Activated naive CD4-positive, alpha-beta T cell treated with Interleukin-2 at 50 U/mL for 16 hours (primary cell): ENCODE results near the gene AHR.

ENCODE experiments used
- DNase-seq: peaks from one replicate; pipeline ENCODE4 v3.0.0-alpha.2; 2020

AHR gene

DNA sequence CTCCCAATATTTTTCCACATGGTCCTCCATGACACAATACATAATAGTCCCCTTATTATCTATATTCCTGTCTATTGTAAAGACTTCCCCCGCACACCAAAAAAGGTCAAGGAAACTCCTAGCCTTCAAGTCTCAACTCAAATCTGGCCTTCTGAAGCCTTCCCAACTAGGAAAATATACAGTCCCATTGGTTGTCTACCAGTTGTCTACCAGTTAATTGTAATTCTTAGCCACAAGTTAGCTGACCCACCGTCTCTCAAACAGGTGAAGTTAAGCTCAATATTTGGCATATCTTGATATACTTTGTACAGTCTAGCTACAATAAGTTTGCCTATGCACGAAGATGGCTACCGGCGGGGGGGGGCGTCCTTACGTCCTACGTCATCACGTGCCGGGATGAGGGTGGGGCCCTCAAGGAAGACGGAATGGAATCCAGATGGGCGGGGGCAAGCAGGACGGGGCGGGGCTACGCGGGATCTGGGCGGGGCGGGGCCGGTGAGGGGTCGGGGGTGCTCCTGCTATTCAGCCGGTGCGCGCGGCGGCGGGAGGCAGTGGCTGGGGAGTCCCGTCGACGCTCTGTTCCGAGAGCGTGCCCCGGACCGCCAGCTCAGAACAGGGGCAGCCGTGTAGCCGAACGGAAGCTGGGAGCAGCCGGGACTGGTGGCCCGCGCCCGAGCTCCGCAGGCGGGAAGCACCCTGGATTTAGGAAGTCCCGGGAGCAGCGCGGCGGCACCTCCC, at the start of gene AHR:
AHR (plus strand) TSS at position 551 of the 738 bp plus-strand sequence. CDS start 613 bp downstream, outside the sequence.
- peak; percentile 93 for DNase-seq

DNA sequence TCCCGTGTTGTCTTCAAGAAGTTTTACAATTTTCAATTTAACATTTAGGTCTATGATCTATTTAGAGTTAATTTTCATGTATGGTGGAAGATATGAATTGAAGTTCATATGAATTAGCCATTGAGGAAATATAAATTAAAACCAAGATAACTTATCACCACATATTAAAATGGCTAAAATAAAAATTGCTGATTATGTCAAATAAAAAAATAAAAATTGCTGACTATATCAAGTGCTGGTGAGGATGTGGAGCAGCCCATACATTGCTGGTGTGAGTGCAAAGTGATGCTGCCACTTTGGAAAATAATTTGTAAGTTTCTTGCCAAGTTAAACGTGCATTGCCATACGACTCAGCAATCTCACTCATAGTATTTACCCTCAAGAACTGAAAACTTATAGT, 44.6 kb upstream of the AHR start:
- DNase-seq: no peak

DNA sequence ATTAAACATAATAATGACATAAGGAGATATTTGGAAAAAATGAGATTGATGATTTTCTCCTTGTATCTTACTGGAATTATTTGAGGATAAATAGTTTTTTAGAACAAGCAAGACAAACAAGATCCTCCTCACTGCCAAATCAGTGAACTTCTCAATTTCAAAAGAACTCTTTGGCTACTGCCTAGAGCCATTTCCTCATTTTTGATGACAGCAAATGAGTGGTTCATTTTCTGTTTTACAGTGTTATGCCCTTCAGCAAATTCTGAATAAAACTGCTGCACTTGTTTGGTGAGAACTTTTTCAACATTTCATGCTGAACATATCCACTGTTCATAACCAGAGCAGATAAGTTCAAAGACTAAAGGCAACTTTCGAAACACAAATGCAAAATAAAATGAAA, 42.5 kb upstream of the AHR start:
- DNase-seq: no peak

DNA sequence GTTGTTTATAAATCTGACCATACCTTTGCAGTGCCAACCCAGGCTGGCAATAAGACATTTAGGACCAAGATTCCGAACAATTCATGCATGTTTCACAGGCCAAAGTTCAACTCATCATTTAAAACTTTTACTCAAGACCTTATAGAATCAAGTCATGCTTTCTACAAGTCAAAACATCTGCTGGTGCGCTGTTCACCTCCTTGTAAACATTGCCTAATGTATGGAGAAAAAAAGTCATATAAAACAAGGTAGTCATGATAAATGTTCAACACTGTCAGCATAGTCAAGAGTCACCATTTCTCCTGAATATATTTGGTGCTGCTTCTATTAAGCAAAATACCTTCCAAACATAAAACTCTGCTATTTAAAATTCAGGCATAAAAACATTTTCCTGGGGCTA, 42.1 kb upstream of the AHR start:
- no peak for DNase-seq

DNA sequence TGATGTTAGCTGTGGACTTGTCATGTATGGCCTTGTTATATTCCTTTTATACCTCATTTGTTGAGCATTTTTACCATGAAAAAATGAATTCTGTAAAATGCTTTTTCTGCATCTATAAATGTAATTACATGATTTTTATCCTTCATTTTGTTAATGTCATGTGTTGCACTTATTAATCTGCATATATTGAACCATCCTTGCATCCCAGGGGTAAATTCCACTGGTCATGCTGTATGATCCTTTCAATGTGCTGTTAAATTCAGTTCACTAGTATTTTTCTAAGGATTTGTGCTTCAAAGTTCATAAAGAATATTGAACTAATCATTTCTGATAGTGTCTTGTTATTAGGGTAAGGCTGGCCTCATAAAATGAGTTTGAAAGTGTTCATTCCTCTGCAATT, 31.9 kb upstream of the AHR start:
- no peak for DNase-seq

DNA sequence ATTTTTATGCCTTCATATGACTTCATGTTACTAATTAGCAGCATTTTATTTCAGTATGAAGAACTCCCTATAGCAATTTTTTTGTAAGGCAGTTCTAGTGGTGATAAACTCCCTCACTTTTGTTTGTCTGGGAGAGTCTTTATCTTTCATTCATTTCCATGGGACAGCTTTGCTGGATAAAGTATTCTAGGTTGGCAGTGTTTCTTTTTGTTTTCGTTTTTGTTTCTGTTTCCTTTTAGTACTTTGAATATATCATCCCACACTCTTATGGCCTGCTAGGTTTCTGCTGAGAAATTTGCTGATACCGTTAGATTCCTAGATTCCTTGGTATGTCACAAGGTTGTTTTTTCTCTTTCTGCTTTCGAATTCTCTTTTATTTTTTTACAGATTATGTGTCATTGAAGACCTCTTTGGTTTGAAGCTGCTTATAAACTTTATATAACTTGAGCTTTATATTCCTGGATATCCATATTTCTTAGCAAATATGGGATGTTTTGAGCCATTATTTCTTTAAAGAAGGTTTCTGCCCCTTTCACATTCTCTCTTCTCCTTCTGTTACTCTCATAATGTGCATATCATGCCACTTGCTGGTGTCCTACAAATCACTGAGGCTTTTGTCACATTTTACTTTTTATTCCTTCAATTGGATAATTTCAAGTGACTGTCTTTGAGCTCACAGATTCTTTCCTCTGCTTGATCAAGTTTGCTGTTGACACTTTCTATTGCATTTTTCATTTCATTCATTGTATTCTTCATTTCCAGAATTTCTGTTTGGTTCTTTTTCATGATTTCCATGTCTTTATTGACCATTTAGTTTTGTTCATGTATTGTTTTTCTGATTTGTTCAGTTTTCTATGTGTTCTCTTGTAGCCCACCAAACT, 28.9 kb upstream of the AHR start:
- DNase-seq: no peak

DNA sequence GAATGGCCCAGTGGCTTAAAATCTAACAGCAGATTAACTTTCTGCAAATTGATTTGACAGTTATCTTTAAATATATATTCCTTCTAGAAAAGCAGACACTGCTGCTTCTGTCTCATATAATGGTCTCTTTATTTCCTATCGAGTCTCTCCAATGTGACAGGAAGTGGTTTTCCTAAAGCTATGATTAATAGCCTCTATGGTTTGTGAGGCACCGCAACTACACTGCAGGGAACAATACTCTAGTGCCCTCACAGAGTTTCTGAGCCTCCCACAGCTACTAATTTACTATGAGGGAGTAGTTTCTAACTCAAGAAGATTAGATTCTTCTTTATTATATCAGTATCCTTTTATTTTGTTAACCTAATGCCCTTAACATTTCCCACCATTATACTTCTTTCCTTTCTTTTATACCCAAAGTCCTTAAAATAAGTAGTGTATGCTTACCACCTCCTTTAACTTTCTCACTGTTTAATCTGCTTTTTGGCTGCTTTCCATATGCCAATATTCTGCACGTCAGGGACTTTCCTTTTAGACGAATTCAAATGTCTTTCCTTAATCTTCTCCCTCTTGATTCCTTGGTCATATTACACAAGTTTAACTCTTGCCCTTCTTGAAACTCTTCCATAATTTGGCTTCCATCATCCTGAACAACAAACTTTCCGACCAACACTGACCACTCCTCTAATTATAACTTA, 23.8 kb upstream of the AHR start:
- DNase-seq: peak; percentile 23

DNA sequence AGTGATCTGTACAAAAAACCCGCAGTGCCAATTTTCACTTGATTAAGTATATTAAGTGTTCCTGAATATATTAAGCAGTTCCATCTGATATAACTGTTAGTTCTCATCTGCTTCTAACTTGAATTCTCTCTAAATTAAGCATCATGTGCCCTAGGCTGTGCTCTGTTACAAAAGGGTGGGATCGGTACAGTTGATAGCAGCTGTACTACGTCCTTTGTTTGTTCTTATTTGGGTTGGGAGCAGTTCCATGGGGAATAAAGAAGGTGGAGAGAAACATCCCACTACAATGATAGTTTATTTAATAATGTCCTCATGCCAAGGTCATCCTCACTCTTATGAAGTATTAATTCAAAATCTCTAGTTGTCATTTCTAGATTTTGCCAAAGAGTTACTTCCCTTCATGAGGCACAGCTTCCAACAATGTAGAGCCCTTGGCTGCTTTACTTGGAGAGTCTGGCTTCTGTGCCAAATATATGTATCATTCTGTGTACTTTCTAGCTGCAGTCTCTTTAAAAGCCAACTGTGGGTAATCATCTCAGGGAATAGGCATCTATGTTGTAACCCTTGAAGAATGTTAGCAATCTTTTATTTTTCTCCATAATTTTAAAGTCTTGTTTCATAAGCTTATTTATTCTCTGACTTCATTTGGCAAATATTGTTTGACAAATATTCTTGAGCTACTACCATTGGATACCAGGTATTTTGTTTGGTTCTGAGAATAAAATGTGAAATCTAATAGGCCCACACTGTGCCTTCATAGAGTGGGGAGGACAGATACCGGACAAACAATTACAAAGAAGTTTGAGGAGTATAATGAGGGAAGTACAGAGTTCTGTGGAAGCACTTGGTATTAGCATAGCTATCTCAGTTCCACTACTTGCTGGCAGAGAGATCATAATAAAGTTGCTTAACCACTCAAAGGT, 22.4 kb upstream of the AHR start:
- DNase-seq: no peak

DNA sequence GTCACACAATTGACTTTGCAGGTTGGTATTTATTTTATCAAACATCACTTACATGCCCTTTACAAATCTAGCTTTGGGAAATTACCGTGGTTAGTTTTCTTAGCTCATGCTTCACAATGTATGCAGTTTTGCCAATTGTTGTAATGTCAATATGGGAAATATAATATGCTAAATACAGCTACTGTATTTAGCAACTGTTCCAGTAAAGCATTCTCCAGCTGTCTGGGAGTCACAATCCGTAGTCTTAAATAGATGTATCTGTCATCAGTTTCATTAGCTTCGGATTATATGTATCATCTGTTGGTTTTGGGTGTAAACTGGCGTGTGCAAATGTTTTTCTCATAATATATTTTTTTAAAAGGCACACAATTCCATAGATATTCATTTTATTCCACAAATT, 19.4 kb upstream of the AHR start:
- DNase-seq: no peak

DNA sequence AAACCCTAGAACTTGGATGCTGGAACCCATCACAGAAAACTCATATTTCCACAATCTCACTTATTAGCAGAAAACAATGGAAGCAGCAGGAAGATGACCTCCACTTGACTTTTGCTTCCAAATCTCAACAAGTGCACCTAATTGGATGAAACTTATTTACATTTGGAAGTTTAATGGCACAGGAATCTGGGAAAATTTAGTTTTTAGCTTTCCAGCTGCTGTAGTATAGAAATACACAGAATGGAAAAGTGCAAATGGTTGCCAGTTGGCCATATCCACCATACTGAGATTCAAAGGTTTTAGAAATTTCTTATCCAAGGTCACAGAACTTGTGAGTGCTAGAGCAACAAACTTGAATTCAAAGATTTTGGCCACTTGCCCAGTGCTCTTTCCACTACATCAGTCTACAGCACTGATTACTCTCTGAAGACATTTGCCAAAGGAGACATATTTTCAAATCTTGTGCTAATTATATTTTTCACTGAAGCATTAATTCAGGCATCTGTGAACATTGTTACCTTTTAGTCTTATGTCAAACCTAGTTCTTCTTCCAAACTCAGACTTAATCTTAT, 9.3 kb upstream of the AHR start:
- no peak for DNase-seq

DNA sequence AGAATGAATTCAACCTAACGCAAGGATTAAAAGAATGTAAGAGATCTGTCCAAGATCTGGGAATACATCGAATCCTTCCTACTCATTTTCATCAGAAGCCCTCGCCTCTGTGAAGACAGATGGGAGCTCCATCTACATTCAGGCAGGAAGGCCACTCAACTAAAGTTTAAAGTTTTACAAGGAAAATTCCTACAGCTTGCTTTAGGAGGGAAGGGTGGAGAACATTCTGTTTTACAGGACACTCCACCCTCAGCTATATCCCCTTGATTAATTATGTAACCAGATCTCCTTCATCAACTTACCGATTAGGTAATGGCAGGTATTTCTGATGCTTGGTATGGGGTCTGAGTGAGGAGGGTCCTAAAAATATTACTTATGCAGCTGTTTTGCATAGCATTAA, 5.6 kb upstream of the AHR start:
- no peak for DNase-seq

DNA sequence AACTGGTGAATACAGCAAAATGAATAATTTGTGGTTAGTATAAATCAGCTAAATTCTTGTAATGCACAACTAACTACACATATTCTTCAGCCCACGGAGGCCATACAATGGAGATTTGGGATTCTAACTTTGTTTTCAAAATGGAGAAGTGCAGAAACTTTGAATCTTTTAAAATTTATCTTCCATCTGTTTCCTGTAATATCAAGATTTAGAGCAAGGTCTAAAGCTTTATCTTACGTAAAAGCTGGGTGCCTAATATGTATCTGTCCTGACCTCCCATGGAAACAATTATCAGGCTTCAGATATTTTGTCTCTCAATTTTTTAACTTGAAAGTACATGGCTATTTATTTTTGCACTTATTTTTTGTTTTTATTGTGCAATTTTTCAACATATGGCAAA, 5.0 kb upstream of the AHR start:
- DNase-seq: no peak

DNA sequence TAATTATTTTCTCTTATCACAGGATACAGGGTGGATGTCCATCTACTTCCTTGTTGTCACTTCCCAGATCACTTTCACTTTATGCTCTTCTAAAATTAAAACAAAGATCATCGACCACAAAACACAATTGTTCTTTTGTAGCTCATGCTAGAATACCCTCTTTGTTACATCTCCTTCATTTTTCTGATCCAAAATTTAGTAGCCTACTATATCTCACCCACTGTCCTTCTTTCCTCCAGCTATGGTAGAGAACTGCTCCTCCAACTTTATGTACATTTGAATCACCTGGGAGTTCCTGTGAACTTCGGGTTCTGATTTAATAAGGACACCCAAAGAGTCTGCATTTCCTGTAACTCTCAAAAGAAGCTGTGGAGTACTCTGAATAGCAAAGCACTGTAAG, 1.2 kb upstream of the AHR start:
- DNase-seq: no peak

DNA sequence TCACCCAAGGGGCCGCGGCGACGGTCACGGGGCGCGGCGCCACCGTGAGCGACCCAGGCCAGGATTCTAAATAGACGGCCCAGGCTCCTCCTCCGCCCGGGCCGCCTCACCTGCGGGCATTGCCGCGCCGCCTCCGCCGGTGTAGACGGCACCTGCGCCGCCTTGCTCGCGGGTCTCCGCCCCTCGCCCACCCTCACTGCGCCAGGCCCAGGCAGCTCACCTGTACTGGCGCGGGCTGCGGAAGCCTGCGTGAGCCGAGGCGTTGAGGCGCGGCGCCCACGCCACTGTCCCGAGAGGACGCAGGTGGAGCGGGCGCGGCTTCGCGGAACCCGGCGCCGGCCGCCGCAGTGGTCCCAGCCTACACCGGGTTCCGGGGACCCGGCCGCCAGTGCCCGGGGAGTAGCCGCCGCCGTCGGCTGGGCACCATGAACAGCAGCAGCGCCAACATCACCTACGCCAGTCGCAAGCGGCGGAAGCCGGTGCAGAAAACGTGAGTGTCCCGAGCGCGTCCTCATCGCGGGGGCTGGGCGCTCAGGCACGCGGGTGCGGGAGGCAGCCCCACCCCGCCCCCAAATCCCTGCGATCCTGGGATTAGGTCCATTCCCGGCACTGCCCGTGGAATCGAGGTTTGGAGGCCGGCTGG, 509 bp downstream of the AHR start:
- peak; percentile 72 for DNase-seq

DNA sequence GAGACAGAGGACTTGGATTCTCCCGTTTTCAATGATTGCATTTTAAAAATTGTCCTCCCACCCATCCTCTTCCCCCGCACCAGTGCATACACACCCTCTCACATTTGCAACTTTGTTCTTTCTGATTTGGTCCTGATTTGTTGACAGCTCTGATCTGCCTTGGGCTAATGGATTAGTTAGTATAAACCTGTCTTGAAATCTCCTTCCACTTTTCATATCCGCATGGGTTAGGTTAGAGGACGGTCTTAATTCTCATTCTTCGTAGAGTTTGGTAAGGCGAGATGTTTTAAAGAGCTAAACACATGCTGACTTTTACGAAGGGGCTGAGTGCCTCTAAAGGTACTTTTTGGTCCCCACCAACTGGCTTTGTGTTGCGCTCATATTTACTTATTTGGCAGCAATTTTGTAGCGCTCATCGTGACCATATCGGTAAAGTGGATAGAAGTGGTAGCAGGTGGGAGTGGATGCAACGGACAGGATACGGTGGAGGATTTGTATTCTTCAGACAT, 1.1 kb downstream of the AHR start:
- DNase-seq: peak; percentile 16

DNA sequence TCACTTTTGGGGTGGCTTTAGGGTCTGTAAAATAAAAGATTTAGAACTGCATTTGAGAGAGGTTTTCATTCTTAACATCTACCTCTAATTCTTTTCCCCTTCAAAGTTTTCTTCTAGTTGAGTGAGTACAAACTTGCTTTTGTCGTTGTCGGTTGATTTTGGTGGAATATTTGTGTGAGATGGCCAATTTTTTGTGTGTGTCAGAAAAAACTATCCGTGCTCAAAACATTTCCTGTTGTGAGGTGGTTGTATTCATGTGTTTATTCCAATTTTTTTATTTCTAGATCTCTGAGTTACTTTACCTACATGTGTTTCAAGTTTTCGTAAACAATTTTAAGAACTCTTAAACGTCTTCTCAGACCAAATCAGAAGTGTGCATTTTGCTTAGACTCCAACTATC, 1.6 kb downstream of the AHR start:
- DNase-seq: no peak

DNA sequence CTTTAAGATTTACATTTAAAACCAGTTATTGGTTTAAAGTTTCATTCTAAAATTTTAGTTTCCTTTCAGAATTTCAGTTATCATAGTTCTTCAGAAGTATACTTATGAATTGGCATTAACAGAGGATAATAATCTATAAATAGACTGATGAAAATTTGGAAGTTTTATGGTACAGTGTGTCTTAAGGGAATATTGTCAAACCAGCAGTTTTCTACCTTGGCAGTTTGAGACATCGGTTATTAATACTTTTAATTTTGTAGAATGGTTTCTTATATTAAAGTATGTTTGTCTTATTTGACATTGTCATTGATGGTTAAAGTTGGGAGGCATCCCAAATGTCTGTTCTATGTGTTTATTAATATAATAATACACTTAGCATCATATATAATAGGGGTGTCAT, 2.0 kb downstream of the AHR start:
- no peak for DNase-seq

DNA sequence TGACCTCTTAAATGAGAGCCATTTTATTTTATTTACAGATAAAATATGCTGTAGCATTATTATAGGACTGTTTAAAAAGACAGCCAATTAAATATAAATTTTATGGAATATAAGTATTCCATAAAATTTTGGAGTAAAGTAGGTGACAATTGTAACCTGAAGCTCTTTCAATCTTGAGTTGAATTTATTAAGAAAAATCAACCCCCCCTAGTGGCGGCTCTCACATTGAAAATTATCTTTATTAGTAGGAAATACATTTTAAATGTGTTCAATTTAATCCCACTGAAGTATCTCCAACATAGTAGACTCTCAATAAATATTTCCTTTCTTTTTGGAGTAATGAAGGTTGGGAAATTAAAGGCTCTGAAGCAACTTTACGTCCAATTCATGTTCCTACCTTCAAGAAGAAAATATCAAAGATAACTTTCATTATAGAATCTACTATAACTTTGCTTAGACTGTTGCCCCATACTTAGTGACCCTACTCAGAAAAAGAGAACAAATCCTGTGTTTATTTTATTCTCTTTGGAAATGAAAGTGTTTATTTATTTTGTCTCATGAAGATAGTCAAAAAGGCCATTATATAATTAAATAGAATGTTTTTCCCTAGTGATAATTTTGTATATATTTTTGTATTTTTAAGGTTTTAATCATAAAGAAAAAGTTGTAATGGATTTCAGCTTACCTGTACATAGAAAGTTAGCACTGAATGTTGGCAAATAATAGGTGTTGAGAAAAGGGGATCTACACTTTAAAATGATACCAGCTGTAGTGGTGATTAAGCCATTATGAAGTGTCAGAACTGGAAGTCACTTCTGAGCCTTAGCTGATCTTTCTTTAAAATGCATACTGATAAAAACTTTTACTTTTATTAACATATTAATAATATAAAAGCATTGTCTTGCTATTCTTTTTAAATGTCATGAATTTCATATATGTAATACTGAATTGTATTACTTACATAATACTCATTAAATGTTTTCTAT, 3.3 kb downstream of the AHR start:
- peak; percentile 40 for DNase-seq

DNA sequence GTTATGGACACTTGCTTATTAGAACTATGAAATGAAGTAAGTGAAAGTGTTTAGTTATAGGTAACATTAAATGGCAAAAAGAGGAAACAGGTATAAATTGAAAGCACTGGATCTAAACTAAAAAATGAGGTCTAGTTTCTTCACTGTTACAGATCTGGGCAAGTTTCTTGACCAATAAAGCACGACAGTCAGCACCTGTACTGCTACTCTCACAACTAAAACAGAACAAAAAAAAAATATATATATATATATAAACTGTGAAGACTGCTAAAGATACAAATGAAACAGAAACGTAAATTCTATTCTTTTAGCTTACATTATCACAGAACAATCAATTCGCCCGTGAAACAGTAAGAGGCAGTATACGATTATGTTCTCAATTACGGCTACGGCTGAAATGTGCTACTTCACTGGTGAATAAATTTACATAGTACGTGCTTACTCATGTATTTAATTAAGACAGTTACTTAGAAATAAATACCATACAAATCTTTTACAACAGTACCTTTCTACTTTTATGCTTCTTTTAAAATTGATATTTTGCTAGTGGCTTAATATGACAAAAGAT, 4.2 kb downstream of the AHR start:
- no peak for DNase-seq

DNA sequence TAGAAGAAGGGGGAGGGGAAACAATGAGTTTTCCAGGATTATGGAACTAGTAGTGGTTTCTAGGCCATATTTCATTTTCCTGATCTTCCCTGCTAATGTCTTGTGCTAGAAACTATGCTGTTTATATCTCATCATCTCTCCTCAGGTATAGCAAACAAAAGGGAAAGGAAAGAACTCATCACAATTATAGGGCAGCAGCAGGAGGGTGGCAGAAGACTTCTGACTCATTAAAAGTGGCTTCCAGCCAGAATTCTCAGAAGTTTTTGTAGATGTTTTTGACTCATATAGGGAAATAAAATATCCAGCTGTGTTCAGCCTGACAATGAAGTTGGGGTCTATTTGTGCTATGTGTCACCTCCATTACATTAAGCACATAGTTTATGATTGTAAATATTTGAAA, 6.5 kb downstream of the AHR start:
- peak; percentile 26 for DNase-seq
